HuH-7.5 (cell line): ENCODE results near the gene GAK.

Source experiments
- DNase-seq: peaks from one replicate; pipeline ENCODE4 v3.0.0; 2011; ENCODE audit warnings: low spot score

The GAK gene

GRCh38 chr4:964346-965025 lies 32.4 kb upstream of the GAK start:
- no peak for DNase-seq

- no peak for DNase-seq
These were observed 31.4 kb upstream of the GAK start for GRCh38 chr4:963276-964225.

- no peak for DNase-seq
These were observed 30.4 kb upstream of the GAK start for GRCh38 chr4:962231-963208.

GRCh38 chr4:961351-962230 lies 29.5 kb upstream of the GAK start:
- no peak for DNase-seq

- no peak for DNase-seq
These were observed 28.7 kb upstream of the GAK start for GRCh38 chr4:960636-961350.

- no peak for DNase-seq
These were observed 28.1 kb upstream of the GAK start for GRCh38 chr4:960140-960635.

- no peak for DNase-seq
These were observed 27.4 kb upstream of the GAK start for GRCh38 chr4:959338-960139.

GRCh38 chr4:958696-959337 lies 26.7 kb upstream of the GAK start:
- DNase-seq = no peak

GRCh38 chr4:958314-958665 lies 26.2 kb upstream of the GAK start:
- no peak for DNase-seq

- DNase-seq = no peak
These were observed 25.6 kb upstream of the GAK start for GRCh38 chr4:957581-958313.

GRCh38 chr4:957231-957580 lies 25.1 kb upstream of the GAK start:
- no peak for DNase-seq

- DNase-seq = no peak
These were observed 24.6 kb upstream of the GAK start for GRCh38 chr4:956531-957230.

- no peak for DNase-seq
These were observed 23.8 kb upstream of the GAK start for GRCh38 chr4:955931-956381.

GRCh38 chr4:955161-955921 lies 23.2 kb upstream of the GAK start:
- no peak for DNase-seq

- DNase-seq = no peak
These were observed 22.3 kb upstream of the GAK start for GRCh38 chr4:954211-955020.

- no peak for DNase-seq
These were observed 21.4 kb upstream of the GAK start for GRCh38 chr4:953574-953915.
